Measurements from ENCODE around the gene OMP.

The OMP gene

DNA sequence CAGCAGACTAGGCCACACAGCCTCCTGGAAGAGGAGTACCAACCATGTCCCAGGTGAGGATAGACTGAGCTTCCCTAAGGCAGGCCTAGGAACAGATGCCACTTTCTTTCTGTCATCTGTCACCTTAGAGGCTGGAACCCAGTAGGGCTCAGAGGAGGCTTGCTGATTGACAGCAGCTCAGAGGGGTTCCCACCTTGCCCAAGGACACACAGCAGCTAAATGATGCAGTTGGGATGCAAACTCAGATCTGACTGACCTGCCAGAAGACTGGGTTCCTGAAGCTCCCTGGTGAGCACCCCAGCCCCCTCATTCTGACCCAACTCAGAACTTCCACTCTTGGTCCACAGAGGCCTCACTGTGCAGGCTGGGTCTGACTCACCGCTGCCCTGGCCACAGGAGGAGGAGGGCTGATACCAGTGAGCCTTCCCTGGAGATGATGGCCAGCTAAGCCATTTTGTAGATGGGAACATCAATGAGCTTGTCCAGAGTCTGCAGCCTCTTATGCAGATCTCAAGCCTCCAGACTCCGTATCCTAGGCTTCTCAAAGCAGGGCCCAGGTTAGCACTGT lies 21.9 kb upstream of the OMP start:
- Histone ChIP-seq H3K9me2 (replicated peaks; ENCODE audit: insufficient read depth, low read length) (no peaks in the 10 kb centered on the region), H3K9ac (ENCODE audit: low read length) (no peak overlapping the region), H3K4me1 (ENCODE audit: low read length) (0 out of 2 replicates have a peak, but pooled peaks cover 4% of the 10 kb centered on the region), H3K36me3 (replicated peaks; ENCODE audit: insufficient read depth, low read length) (no peaks in the 10 kb centered on the region), H3K27ac (ENCODE audit: low read length) (no peak overlapping the region), H3K4me3 (ENCODE audit: low read length) (no peak overlapping the region), H3K79me2 (ENCODE audit: low read length) (no peaks in the 10 kb centered on the region), H3K4me2 (ENCODE audit: low read depth, low read length) (no peak overlapping the region), H3F3A (ENCODE audit: insufficient read depth, low read length) (no peaks in the 10 kb centered on the region), H3K27me3 (replicated peaks; ENCODE audit: insufficient read depth, low read length) (no peaks in the 10 kb centered on the region), H4K20me1 (ENCODE audit: insufficient read depth, low read length) (no peaks in the 10 kb centered on the region), H3K9me3 (replicated peaks; ENCODE audit: insufficient read depth, low read length) (no peaks in the 10 kb centered on the region), H2AFZ (ENCODE audit: low read length) (no peak overlapping the region)
- TF ChIP-seq, protein P1, sequence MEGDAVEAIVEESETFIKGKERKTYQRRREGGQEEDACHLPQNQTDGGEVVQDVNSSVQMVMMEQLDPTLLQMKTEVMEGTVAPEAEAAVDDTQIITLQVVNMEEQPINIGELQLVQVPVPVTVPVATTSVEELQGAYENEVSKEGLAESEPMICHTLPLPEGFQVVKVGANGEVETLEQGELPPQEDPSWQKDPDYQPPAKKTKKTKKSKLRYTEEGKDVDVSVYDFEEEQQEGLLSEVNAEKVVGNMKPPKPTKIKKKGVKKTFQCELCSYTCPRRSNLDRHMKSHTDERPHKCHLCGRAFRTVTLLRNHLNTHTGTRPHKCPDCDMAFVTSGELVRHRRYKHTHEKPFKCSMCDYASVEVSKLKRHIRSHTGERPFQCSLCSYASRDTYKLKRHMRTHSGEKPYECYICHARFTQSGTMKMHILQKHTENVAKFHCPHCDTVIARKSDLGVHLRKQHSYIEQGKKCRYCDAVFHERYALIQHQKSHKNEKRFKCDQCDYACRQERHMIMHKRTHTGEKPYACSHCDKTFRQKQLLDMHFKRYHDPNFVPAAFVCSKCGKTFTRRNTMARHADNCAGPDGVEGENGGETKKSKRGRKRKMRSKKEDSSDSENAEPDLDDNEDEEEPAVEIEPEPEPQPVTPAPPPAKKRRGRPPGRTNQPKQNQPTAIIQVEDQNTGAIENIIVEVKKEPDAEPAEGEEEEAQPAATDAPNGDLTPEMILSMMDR (IDR thresholded peaks at IDR 0.05; ENCODE audit: low read length) = no peak
- TF ChIP-seq EZH2 (optimal IDR thresholded peaks at IDR 0.05; ENCODE audit: low read depth, low read length) (no peak), EZH2phosphoT487 (IDR thresholded peaks at IDR 0.05; ENCODE audit: low read length) (no peak)
- no peak for DNase-seq

DNA sequence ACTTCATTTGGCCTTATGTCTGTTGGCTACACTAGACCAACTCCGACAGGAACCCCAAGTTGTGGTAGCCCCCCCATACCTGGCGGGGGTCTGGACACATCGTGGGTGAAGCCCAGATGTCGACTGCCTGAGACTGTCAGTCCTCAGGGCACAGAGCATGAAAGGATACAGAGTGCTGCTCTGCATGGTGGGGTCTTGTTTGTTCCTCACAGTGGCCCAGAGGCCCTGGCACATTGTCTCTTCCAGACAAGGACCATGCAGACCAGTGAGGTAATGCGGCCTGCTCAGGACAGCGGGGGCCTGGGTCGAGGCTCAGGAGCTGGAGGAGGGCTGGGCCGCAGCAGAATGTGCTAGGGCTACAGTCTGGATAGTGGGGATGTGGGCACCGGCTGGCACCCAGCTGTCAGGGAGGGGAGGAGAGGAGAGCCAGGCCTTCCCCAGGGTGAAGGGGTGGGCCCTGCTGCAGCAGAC lies 21.2 kb upstream of the OMP start:
- no peak overlapping the region for H3K4me2 ChIP-seq (ENCODE audit: low read depth, low read length)

DNA sequence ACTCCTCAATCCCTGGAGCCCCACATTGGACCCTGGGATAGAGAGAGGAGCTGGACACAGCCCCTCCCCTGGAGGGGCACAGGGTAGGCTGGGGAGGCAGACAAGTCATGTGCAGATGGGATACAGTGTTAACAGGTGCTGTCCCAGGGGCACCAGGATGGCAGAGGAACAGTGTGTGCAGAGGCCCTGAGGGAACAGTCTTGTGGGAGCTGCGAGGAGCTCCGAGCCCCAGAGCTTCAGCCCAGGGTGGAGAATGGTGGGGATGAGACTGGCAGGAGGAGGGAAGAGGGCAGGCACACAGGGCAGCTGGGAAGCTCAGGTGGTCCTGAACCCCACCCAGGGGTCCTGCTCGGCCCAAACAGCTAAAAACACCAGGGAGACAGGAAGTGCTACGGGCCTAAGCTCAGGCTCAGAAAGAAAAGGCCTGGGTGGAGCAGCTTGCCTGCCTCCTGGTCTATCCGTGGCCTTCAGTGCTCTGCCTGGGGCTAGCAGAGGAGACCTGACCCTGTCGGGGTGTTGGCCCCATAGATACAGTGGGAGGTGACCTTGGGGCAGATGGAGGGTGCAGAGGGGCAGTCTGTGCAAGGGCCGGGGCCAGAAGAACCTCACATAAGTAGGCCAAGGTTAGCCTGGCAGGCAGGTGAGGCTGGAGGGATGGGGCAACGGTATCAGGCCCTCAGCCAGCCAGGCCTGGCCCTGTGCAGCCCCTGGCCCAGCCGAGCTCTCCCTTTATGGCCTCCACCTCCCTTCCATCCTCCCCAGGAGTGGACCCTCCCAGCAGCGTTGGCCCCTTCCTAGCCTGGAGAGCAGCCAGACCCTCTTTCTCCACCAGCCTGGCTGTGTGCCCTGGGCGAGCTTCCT lies 20.4 kb upstream of the OMP start:
- no peaks in the 10 kb centered on the region for H4K20me1 ChIP-seq (ENCODE audit: insufficient read depth, low read length)
- H3K9ac ChIP-seq (ENCODE audit: low read length) = no peak overlapping the region
- no peak for TF ChIP-seq EZH2 (optimal IDR thresholded peaks at IDR 0.05; ENCODE audit: low read depth, low read length)
- TF ChIP-seq, protein P1 (IDR thresholded peaks at IDR 0.05; ENCODE audit: low read length) = no peak
- no peak for TF ChIP-seq EZH2phosphoT487 (IDR thresholded peaks at IDR 0.05; ENCODE audit: low read length)
- H3K4me1 ChIP-seq (ENCODE audit: low read length) = 0 out of 2 replicates have a peak, but pooled peaks cover 4% of the 10 kb centered on the region
- no peaks in the 10 kb centered on the region for H3K9me3 ChIP-seq (replicated peaks; ENCODE audit: insufficient read depth, low read length)
- no peak overlapping the region for H2AFZ ChIP-seq (ENCODE audit: low read length)
- H3K9me2 ChIP-seq (replicated peaks; ENCODE audit: insufficient read depth, low read length) = no peaks in the 10 kb centered on the region
- no peak for DNase-seq
- no peak overlapping the region for H3K27ac ChIP-seq (ENCODE audit: low read length)
- no peaks in the 10 kb centered on the region for H3K27me3 ChIP-seq (replicated peaks; ENCODE audit: insufficient read depth, low read length)
- no peaks in the 10 kb centered on the region for H3K36me3 ChIP-seq (replicated peaks; ENCODE audit: insufficient read depth, low read length)
- no peak overlapping the region for H3K4me2 ChIP-seq (ENCODE audit: low read depth, low read length)
- no peak overlapping the region for H3K4me3 ChIP-seq (ENCODE audit: low read length)
- H3F3A ChIP-seq (ENCODE audit: insufficient read depth, low read length) = no peaks in the 10 kb centered on the region
- no peaks in the 10 kb centered on the region for H3K79me2 ChIP-seq (ENCODE audit: low read length)

More for the DNA sequence above, 21.2 kb upstream of the OMP start:
- no peaks in the 10 kb centered on the region for H3K9me2 ChIP-seq (replicated peaks; ENCODE audit: insufficient read depth, low read length)
- TF ChIP-seq EZH2 (optimal IDR thresholded peaks at IDR 0.05; ENCODE audit: low read depth, low read length) = no peak
- H3K27me3 ChIP-seq (replicated peaks; ENCODE audit: insufficient read depth, low read length) = no peaks in the 10 kb centered on the region
- no peak overlapping the region for H3K9ac ChIP-seq (ENCODE audit: low read length)
- no peak overlapping the region for H3K27ac ChIP-seq (ENCODE audit: low read length)
- H3K79me2 ChIP-seq (ENCODE audit: low read length) = no peaks in the 10 kb centered on the region
- H2AFZ ChIP-seq (ENCODE audit: low read length) = no peak overlapping the region
- H3F3A ChIP-seq (ENCODE audit: insufficient read depth, low read length) = no peaks in the 10 kb centered on the region
- H3K4me1 ChIP-seq (ENCODE audit: low read length) = 0 out of 2 replicates have a peak, but pooled peaks cover 4% of the 10 kb centered on the region
- DNase-seq = no peak
- no peaks in the 10 kb centered on the region for H3K9me3 ChIP-seq (replicated peaks; ENCODE audit: insufficient read depth, low read length)
- H3K4me3 ChIP-seq (ENCODE audit: low read length) = no peak overlapping the region
- H3K36me3 ChIP-seq (replicated peaks; ENCODE audit: insufficient read depth, low read length) = no peaks in the 10 kb centered on the region
- no peaks in the 10 kb centered on the region for H4K20me1 ChIP-seq (ENCODE audit: insufficient read depth, low read length)

Data from MM.1S (cell line).